Stimulated activated CD8-positive, alpha-beta memory T cell treated with anti-CD3 and anti-CD28 coated beads, Interleukin-7, amount 100 ng/mL, for 4 hours (primary cell): ENCODE data around the gene LCLAT1.
"Not testable (repeated sequence)": the region's sequence is repeated elsewhere in the genome, so short reads cannot be mapped to it uniquely, and the experiment has no call there.

Source experiments
- DNase-seq, 2 donors: peaks; one replicate each; pipeline ENCODE4 v3.0.0-alpha.2; 2020; ENCODE audit warnings: low read depth in 2 of 2

The LCLAT1 gene

GRCh38 chr2:30487603-30488002 is 40.6 kb downstream of the LCLAT1 start:
- DNase-seq: no peak

- no peak for DNase-seq
These were observed 41.1 kb downstream of the LCLAT1 start for GRCh38 chr2:30488012-30488659.

- DNase-seq: no peak
These were observed 44.2 kb downstream of the LCLAT1 start for GRCh38 chr2:30491225-30491624.

GRCh38 chr2:30492185-30492584 is 45.1 kb downstream of the LCLAT1 start:
- DNase-seq: no peak

- no peak for DNase-seq
These were observed 45.6 kb downstream of the LCLAT1 start for GRCh38 chr2:30492619-30493018.

GRCh38 chr2:30493440-30493839 is 46.4 kb downstream of the LCLAT1 start:
- DNase-seq: no peak

- not testable (repeated sequence) for DNase-seq
These were observed 48.9 kb downstream of the LCLAT1 start for GRCh38 chr2:30495896-30496295.

- DNase-seq: no peak
These were observed 52.6 kb downstream of the LCLAT1 start for GRCh38 chr2:30499681-30500080.

- DNase-seq: no peak
These were observed 53.7 kb downstream of the LCLAT1 start for GRCh38 chr2:30500699-30501098.

GRCh38 chr2:30502310-30502709 is 55.3 kb downstream of the LCLAT1 start:
- DNase-seq: no peak

GRCh38 chr2:30503007-30503694 is 56.1 kb downstream of the LCLAT1 start:
- DNase-seq: no peak

- DNase-seq: no peak
These were observed 56.6 kb downstream of the LCLAT1 start for GRCh38 chr2:30503695-30504052.

GRCh38 chr2:30504731-30505130 is 57.7 kb downstream of the LCLAT1 start:
- DNase-seq: no peak

- no peak for DNase-seq
These were observed 58.6 kb downstream of the LCLAT1 start for GRCh38 chr2:30505500-30506180.

GRCh38 chr2:30507460-30507859 is 60.4 kb downstream of the LCLAT1 start:
- DNase-seq: not testable (repeated sequence)

- DNase-seq: no peak
These were observed 62.7 kb downstream of the LCLAT1 start for GRCh38 chr2:30509716-30510115.

- DNase-seq: no peak
These were observed 63.4 kb downstream of the LCLAT1 start for GRCh38 chr2:30510409-30510808.

- no peak for DNase-seq
These were observed 64.4 kb downstream of the LCLAT1 start for GRCh38 chr2:30511122-30512083.

GRCh38 chr2:30512243-30512886 is 65.3 kb downstream of the LCLAT1 start:
- DNase-seq: no peak

GRCh38 chr2:30513649-30514048 is 66.6 kb downstream of the LCLAT1 start:
- DNase-seq: not testable (repeated sequence)

GRCh38 chr2:30514134-30514847 is 67.2 kb downstream of the LCLAT1 start:
- DNase-seq: no peak
